Activated CD4-positive, alpha-beta T cell treated with anti-CD3 and anti-CD28 coated beads for 4 hours (primary cell): ENCODE data around the gene SNPH.

Source experiments
- DNase-seq, 2 donors: peaks; one replicate each; pipeline ENCODE4 v3.0.0-alpha.2; 2020

Gene SNPH

DNA sequence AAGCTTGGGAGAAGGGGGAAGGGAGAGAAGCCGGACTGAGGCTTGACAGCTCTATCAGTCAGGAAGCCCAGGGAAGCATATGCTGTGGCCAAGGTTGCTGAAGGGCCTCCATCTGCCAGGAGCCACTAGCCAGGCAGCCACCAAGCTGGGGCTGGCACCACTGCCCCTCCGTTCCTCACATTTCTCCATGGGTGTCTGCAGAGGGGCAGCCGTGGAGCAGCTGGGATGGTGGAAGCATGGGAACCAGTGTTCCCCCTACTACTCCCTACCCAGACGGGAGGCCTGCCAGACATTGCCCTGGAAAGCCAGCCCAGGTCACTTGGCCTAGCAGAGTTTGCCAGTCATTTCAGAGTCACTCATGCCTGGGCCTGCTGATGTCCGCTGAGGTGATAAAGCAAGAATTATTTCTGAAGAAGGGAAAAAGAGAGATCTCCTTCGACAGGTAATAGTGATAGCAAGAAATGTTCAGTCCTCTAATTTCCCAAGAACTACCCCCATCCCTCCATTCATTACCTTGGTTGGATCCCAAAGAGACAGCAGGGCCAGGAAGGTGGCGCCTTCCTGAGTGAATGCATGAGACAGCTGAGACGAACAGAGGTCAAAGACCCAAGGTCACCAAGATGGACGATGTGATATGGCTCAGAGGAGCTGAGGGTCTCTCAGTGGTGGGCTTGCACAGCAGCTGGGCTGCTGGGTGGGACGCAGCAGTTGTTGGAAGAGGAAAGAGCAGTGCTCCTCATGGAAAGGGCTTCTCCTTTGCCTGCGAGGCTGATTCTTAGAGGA, 21.9 kb downstream of the SNPH start:
- DNase-seq, result no peak

DNA sequence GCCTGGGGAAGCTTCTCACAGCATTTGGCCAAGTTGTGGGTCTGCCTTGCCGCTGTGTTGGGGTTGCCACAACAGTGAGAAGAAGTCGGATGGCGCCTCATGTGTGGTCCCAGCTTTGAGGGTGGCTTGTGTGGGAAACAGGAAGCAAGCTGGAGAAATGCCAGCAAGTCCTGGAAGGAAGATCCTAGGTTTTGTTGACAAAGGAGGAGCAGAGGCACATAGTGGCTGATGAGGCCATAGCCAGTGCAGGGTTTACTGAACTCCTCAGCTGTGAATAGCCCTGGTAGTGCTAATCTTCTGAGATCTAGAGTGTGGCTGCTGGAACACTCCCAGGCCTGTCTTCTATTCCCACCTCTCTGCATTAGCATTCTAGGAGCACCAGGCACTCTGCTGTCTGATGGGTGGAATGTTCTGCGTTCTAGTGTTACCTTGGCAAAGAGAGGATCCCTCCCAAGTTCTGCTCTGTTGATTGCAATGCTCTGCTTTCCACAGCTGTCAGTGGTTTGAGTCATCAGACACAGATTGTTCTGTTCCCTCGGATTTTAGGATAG, 25.2 kb downstream of the SNPH start:
- DNase-seq, result no peak

DNA sequence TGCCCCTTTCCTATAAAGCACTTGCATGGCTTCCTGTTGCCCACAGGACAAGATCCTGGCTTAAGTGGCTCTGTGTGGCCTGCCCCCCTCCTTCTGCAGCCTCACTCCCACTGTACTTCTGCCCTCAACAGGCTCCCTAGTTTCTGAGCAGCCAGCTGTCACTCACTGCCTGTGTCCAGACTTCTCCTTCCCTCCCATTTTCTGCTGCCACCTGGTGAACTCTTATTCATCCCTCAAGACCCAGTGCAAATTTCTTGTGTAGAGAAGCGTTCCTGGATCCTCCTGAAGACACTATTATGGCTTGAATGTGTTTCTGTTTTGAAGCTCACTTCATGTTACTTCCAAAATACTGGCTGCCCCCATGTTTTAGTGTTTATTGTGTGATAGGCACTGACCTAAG, 26.5 kb downstream of the SNPH start:
- DNase-seq, result no peak

DNA sequence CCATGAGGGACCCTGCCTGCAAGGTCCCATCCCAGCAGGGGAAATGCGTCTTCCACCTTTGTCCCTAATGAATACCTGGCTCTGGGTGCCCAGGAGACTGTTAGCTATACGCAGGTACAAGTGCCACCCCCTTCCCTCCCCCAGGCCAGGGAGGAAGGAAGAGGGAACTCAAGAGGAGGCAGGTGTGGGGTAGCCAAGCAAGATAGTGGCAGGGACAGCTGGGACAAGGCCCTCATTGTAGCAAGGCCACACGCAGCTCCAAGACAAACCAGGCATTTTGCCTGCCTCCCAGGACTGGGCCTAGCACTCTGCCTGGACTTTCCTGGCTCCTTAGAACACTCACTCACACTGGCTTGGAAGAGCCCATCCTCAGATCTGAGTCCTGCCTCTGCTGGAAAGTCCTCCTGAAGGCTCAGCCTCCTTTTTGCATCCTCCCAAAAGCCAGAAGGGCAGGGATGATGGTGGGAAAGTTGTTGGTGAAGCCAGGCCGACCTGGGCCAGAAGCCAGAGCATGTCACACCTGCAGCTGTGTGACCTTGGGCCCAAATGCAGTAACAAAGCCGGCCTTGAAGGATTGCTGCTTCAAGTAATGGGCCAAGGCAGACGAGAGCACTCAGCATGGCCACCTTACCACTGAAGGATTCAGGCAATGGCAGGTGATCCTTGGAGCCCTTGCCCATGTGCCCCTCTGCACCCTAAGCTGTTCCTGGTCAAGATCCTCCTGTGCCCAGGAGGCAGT, 27.7 kb downstream of the SNPH start:
- DNase-seq, result no peak

DNA sequence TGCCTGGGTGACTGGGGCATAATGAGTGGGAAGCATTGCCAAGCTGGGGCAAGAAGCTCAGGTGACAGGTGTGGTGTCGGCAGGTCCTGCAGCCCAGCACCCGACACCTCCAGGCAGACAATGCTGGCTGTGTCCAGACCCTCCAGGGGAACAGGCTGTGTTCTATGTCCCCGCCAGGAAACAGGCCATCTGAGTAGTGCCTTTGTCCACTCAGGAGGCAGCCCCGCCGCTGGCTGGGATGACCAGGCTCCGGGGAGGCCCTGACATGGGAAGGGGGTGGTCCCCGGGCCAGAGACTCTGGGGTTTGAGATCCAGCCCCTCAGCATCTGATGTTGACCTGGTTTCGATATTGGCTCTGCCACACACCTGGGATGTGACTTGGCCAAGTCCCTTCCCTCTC, 28.4 kb downstream of the SNPH start:
- no peak for DNase-seq

DNA sequence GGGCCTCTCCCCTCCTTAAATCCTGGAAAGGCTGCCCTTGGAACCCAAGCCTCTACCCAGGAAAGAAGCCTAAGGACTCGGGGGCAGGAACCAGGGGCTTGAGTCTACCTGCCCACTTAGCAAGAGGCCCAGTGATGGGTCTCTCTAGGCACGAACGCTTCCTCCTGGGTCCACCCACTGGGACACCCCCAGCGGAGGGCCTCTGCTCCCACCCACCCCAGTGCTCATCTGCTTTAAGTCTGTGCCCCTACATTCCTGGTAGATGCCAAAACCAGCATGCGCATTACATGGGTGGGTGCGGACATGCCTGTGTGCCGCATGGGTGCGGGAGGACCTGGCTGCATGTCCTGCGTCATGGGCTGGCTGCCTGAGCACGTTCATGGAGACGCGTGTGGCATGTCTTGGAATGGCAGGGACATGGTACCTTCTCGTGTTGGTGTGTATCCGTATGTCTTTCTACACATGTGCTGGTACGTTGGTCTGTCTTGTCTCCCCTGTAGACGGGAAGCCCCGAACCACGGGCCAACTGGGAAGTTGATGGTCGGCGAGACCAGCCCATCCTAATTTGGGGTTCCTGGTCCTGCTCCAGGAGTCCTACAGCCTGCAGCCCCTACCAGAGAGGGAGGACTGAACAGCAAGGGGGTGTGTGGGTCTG, 29.3 kb downstream of the SNPH start:
- DNase-seq, result no peak

DNA sequence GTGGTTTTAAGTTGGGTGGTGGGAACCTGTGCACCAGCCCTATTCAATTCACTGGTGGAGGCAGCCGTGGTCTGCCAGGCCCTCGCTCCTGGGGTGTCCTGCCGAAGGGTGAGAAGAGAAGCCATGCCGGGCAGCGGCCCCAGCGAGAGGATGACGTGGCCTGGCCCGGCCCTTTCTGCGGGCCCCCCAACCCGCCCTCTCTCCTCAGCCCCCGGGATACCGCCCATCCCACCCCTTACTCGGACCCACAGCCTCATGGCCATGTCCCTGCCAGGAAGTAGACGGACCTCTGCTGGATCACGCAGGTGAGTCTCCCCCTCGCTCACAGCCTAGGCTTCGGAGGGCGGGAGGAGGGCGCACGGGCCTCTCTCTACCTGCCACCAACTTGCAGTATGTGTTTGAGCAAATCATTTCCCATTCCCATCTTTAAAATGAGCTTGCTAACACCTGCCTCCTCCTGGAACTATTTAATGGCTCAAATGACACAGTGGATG, 30.1 kb downstream of the SNPH start:
- no peak for DNase-seq

DNA sequence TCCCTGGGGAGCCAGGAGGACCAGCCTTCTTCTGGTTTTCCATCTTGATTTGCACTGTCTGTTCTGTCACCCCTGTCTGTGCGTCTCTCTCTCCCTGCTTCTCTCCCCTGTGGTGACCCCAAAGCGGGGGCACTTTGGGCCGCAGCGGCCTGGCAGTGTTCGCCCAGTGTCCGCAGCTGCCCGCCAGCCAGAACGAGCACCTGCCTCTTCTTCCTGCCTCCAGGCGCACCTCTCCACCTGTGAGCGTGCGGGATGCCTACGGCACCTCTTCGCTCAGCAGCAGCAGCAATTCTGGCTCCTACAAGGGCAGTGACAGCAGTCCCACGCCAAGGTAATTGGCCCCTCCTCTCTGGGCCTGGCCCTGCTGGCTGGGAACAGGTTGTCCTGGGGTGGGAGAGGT, 30.8 kb downstream of the SNPH start:
- no peak for DNase-seq

DNA sequence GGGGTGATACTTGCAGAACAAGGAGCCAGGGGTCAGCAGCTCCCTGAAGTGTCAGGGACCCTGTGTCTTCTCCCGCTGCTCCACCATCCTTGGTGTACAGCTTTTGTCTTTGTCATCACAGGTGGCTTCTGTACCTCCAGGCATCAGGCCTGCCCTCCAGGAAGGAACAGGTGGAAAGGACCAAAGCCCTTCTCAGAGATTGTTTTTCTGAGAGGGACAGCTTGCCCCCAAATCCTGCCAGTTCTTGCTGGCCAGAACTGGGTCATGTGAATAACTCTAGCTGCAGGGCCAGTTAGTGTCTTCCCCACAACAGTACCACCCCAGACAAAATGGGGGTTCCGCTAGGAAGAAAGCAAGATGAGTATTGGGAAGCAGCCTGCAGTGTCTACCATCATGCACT, 31.4 kb downstream of the SNPH start:
- DNase-seq, result no peak

DNA sequence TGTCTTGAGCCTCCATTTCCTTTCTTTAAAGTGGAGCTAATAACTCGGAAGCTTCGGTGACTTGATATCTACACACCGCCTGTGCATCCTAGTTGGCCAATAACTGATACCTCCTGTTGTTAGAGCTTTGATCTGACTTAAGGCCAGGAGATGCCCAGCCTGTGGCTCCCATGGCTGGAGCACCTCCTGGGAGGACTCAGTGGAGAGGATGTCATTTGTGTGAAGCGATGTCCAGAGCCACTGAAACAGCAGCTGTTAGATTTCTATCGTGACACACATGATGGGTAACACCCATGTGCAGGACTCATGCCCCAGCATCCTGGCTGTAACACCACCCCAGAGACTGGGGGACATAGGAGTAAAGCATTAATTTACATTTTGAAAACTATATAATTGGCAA, 32.1 kb downstream of the SNPH start:
- no peak for DNase-seq

DNA sequence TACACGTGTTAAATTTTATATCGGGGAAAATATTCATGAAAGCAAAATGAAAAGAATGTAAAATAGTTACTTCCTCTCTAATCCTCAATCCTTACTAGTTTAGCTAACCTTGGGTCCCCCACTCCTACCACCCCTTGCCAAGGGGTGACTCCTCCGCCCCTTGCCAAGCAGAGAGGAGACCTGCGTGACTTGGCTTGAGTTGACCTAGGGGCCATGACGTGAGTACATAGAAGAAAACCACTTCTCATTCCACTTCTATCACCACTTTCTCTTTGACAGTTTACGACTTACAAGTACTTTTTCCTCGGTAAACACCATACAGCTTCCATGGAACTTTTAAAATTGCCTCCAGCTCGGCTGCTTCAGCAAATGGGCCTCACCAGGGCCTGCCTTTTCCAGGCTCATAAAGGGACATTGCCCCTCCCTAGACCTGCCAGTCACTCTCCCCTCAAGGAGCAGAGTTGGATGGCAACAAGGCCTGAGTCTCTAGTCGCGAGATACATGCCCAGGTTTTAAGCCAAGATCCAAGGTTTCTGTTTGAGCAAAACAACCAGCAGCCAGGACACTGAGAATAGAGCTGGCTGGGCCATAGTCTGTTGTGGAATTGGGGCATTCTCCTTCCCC, 32.9 kb downstream of the SNPH start:
- no peak for DNase-seq

DNA sequence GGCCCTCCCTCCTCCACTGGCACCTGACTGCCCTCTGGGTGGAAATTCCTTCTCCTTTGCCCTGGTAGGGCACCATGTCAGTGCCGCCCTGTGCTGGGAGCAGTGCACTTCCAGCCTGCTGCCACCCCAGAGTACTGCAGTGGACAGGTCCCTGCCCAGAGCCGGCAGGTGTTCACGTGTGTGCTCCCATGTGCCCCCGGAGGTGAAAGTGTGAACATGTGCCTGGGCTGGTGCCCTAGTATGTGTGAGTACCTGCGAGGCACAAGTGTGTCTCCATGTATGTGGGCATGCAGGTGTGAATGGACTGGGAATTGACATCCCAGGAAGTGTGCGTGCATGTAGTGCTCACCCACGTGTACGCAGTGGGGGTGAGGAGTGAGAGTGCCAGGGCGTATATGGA, 33.4 kb downstream of the SNPH start:
- peak; percentile 23 to 38 for DNase-seq

DNA sequence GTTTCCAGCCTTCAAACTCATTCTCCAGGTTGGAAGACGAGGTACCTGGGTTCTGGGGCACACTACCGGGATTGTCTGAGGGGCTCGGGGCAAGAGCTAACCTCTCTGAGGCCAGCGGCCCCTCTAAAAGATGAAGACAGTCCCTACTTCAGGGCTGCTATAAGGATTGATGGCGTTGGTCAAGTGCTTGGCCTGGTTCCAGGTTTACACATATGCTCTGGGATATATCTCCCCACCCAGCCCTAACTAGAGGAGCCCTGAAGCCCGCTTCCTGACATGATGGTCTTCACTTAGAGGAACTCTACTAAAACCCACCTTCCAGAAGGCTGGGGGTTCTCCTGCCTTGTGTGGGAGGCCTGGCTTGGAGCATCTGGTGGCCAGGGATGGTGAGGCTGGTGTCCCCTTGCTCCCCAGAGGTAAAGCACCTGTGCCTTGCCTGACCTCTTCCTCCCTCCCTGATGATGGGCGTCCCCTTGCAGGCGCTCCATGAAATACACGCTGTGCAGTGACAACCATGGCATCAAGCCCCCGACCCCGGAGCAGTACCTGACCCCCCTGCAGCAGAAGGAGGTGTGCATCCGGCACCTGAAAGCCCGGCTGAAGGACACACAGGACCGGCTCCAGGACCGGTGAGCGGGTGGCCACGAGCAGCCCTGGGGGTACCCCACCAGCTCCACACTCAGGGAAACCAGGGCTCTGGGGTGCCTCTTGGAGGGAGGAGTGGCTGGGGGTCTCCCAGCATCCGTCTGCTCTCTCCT, 34.2 kb downstream of the SNPH start:
- no peak for DNase-seq

DNA sequence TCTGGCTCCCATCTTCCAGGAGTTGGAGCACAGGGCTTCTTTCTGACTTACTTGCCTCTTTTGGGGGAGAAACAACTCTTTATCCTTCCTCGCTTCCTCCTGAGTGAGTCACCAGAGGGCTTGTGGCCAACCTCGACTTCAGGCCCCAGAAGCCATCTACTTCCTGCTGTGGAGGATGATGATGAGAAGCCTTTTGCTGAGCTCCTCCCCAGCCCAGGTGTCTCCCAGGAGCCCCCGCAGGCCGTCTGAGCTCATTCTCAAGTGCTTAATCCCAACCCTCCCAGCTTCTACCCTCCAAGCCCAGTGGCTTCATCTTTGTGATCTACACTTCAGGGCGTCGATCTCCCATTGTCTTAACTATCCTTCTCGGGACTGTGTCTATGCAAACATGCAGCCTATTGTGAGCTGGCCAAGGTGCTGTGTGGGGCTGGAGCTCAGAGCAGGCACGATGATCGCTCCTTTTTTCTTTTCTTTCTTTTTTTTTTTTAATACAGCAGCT, 35.0 kb downstream of the SNPH start:
- DNase-seq, result peak; percentile 41 to 44

DNA sequence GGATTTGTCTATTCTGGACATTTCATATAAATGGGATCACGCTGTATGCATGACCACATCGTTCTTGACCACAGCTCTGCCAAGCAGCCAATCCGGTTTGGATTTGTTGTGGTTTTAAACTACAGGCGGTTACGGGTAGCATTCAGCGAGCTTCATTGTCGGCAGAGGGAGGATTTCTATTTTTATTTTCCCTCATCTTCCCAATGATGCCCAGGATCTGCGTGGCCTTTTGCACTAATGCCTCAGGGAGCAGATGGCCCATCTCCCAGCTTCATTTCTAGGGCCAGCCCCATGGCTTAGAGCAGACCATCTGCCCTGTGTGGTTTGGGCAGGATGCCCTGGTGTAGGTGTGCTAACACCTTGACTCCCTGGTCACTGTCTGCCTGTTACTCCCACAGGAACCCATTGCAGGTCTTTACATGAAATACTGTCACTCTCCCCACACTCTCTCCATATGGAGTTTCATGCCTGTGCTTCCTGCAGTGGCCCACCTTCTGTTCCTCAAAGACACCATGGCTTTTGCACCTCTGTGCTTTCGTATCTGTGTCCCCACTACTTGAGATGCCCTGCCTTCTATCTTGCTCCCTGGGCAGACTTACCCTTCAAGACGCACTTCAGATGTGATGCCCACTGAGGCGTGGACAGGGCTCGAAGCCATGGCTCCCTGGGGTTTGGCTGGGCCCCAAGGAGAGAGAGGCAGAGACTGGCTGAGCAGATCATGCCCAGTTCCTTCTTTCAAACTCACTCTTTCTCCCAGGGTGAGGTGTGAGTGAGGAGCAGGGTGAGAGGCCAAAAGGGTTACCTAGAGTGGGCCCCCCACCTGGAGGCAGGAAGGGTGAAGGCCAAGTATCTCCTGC, 36.8 kb downstream of the SNPH start:
- no peak for DNase-seq

DNA sequence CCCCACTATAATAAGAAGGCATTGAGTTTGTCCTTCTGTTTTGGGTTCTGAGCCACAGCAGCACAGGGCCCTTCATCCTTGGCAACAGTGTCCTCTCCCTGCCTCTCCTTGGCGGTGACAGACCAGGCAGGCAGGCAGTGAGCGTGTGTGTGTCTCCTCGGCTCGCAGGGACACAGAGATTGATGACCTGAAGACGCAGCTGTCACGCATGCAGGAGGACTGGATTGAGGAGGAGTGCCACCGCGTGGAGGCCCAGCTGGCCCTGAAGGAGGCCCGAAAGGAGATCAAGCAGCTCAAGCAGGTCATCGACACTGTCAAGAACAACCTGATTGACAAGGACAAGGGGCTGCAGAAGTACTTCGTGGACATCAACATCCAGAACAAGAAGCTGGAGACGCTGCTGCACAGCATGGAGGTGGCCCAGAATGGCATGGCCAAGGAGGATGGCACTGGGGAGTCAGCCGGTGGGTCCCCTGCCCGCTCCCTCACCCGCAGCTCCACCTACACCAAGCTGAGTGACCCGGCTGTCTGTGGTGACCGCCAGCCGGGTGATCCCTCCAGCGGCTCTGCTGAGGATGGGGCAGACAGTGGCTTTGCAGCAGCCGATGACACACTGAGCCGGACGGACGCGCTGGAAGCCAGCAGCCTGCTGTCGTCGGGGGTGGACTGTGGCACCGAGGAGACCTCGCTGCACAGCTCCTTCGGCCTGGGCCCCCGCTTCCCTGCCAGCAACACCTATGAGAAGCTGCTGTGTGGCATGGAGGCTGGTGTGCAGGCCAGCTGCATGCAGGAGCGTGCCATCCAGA, 38.8 kb downstream of the SNPH start:
- no peak for DNase-seq

DNA sequence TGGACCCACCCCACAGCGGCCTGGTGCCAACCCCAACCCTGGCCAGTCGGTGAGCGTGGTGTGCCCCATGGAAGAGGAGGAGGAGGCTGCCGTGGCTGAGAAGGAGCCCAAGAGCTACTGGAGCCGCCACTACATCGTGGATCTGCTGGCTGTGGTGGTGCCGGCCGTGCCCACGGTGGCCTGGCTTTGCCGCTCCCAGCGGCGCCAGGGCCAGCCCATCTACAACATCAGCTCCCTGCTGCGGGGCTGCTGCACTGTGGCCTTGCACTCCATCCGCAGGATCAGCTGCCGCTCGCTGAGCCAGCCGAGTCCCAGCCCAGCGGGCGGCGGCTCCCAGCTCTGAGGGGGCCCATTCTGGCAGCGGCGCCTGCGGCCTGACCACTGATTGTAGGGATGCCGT, 39.6 kb downstream of the SNPH start:
- no peak for DNase-seq

DNA sequence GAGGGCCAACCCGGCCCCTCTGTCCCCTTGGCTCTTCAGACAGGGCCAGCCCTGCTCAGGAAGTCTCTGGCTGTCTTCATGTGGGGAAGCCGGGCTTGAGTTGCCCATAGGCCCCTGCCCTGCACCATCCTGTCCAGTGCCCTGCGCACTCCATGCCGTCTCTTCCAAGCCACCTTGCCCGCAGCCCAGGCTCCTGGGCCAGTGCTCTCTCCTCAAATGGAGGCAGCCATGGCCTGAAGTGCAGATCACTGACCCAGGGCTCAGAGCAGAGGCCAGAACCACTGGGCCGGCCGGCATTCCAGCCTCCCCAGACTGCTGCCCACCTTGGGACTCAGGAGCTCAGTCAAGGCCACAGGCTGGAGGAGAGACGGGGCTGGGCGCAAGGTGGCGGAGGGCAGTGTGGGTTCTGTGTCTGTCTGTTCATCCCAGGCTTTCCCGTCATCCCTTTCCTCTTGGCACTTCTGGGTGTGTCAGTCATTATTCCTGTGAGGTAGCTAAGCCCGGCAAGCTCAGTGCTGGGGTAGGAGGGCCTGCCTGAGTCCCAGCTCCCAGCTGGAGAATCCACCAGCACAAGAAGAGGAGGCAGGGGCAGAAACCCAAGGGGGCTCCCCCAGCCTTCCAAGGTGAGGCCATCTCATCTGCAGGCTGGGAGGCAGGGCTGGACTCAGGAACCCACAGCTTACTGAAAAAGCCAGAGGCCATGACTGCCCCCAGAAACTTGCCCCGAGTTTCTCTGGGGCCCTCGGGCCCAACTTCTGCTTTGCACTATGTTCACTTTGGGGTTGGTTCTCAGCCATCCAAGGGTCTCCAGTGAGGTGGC, 40.4 kb downstream of the SNPH start:
- no peak for DNase-seq

DNA sequence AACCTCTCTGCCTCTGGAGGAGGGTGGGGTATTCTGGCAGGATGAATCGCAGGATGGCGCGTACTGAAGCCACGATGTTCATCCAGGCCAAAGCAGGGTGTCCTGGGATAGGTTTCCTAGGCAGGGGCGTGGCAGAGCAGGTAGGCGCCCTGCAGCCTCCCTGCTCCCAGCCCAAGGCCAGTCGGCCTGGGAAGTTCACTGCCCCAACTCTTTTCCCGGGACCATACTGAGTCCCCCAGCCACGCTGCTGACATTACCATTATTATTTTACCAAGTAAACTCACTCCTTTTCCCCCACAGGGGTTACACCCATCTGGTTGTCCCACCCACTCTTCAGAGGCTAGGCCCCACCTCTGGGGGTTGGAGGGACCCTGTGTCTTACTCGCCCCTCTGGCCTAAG, 41.1 kb downstream of the SNPH start:
- no peak for DNase-seq
